GM21723 (cell line): ENCODE data around the gene KAT7.

Experiments
- ATAC-seq: cut with Tn5 transposase; IDR thresholded peaks from one replicate; pipeline ENCODE4 v1.9.1; 2021; ENCODE audit warnings: mild to moderate bottlenecking, moderate library complexity; ENCODE audit not compliant: unreplicated experiment

Gene KAT7

GRCh38 chr17:49760296-49760695 lies 28.2 kb upstream of the KAT7 start:
- no peak for ATAC-seq

GRCh38 chr17:49760932-49761558 lies 27.4 kb upstream of the KAT7 start:
- ATAC-seq, result no peak

- ATAC-seq, result no peak
Measured at GRCh38 chr17:49762151-49762941, 26.1 kb upstream of the KAT7 start.

GRCh38 chr17:49763735-49764558 lies 24.5 kb upstream of the KAT7 start, which contains the start of gene FAM117A:
Gene FAM117A (minus strand): TSS chr17:49764131. CDS start chr17:49764087, 44 bp downstream.
- peak; percentile 86 for ATAC-seq

- ATAC-seq, result no peak
Measured at GRCh38 chr17:49764559-49765180, 23.8 kb upstream of the KAT7 start.

- no peak for ATAC-seq
Measured at GRCh38 chr17:49766918-49767530, 21.5 kb upstream of the KAT7 start.

GRCh38 chr17:49775546-49776260 lies 12.8 kb upstream of the KAT7 start:
- ATAC-seq, result no peak

- no peak for ATAC-seq
Measured at GRCh38 chr17:49776551-49777300, 11.8 kb upstream of the KAT7 start.

- no peak for ATAC-seq
Measured at GRCh38 chr17:49777563-49777962, 10.9 kb upstream of the KAT7 start.

- no peak for ATAC-seq
Measured at GRCh38 chr17:49779156-49779738, 9.2 kb upstream of the KAT7 start.

- no peak for ATAC-seq
Measured at GRCh38 chr17:49779739-49780231, 8.7 kb upstream of the KAT7 start.

GRCh38 chr17:49783071-49783715 lies 5.3 kb upstream of the KAT7 start:
- ATAC-seq, result no peak

GRCh38 chr17:49783791-49784190 lies 4.7 kb upstream of the KAT7 start:
- ATAC-seq, result no peak

GRCh38 chr17:49784636-49785035 lies 3.8 kb upstream of the KAT7 start:
- no peak for ATAC-seq

- no peak for ATAC-seq
Measured at GRCh38 chr17:49787884-49788477, 500 bp upstream of the KAT7 start.

GRCh38 chr17:49789243-49789578 lies 730 bp downstream of the KAT7 start:
- ATAC-seq, result no peak

- no peak for ATAC-seq
Measured at GRCh38 chr17:49793309-49793708, 4.8 kb downstream of the KAT7 start.

- ATAC-seq, result no peak
Measured at GRCh38 chr17:49795372-49795771, 6.9 kb downstream of the KAT7 start.
